HEK293T (cell line): ENCODE data around the gene PCNX2.

Experiments
- BHLHE40 ChIP-seq: fragments of 450-650 bp; IDR thresholded peaks from 2 replicates; pipeline ENCODE4 v1.6.1; 2016; ENCODE audit warnings: mild to moderate bottlenecking, moderate library complexity, borderline replicate concordance
- ELF4 ChIP-seq: fragments of 450-650 bp; IDR thresholded peaks from 2 replicates; pipeline ENCODE4 v1.6.1; 2017; ENCODE audit warnings: antibody characterized with exemption
- FOXA1 ChIP-seq: fragments of 450-650 bp; IDR thresholded peaks from 2 replicates; pipeline ENCODE4 v1.6.1; 2016; ENCODE audit warnings: mild to moderate bottlenecking
- FOXK2 ChIP-seq: fragments of 450-650 bp; IDR thresholded peaks from 2 replicates; pipeline ENCODE4 v1.6.1; 2016; ENCODE audit warnings: mild to moderate bottlenecking
- FOXM1 ChIP-seq: fragments of 450-650 bp; IDR thresholded peaks from 2 replicates; pipeline ENCODE4 v1.6.1; 2017; ENCODE audit warnings: mild to moderate bottlenecking, borderline replicate concordance
- LEF1 ChIP-seq: fragments of 450-650 bp; IDR thresholded peaks from 2 replicates; pipeline ENCODE4 v1.6.1; 2017; ENCODE audit warnings: mild to moderate bottlenecking, borderline replicate concordance
- SP1 ChIP-seq: fragments of 450-650 bp; IDR thresholded peaks from 2 replicates; pipeline ENCODE4 v1.6.1; 2017
- TARDBP ChIP-seq: fragments of 450-650 bp; IDR thresholded peaks from 2 replicates; pipeline ENCODE4 v1.6.1; 2016
- TF ChIP-seq, protein P1 (sequence below): fragments of 450-650 bp; IDR thresholded peaks from 2 replicates; pipeline ENCODE4 v1.6.1; 2016

DNA sequence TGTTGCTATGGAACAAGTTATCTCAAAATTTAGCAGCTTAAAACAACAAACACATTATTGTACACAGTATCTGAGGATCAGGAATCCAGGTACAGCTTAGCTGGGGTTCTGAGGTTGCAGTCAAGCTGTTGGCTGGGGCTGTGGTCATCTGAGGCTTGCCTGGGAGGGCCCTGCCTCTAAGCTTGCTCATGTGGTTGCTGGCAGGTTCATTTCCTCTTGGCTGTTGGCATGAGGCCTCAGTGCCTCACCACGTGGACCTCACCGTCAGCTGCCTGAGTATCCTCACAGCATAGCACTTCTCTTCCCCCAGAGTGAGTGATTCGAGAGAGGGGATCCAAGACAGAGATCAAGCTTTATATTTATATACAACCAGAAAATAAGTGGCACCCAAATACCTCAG is 326.6 kb downstream of the PCNX2 start:
- TF ChIP-seq FOXK2: no peak
- TF ChIP-seq TARDBP: no peak
- no peak for TF ChIP-seq FOXM1
- TF ChIP-seq SP1: no peak
- no peak for TF ChIP-seq FOXA1
- TF ChIP-seq ELF4: no peak
- TF ChIP-seq, protein P1, sequence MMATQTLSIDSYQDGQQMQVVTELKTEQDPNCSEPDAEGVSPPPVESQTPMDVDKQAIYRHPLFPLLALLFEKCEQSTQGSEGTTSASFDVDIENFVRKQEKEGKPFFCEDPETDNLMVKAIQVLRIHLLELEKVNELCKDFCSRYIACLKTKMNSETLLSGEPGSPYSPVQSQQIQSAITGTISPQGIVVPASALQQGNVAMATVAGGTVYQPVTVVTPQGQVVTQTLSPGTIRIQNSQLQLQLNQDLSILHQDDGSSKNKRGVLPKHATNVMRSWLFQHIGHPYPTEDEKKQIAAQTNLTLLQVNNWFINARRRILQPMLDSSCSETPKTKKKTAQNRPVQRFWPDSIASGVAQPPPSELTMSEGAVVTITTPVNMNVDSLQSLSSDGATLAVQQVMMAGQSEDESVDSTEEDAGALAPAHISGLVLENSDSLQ: no peak
- TF ChIP-seq LEF1: no peak
- TF ChIP-seq BHLHE40: no peak
